Activated CD8-positive, alpha-beta memory T cell treated with anti-CD3 and anti-CD28 coated beads, Interleukin-2, amount 50 U/mL, for 24 hours (primary cell): ENCODE measurements around the gene PLD2.

Source experiments
- DNase-seq: peaks from one replicate; pipeline ENCODE4 v3.0.0-alpha.2; 2020; ENCODE audit errors: extremely low read depth

The PLD2 gene, protein sequence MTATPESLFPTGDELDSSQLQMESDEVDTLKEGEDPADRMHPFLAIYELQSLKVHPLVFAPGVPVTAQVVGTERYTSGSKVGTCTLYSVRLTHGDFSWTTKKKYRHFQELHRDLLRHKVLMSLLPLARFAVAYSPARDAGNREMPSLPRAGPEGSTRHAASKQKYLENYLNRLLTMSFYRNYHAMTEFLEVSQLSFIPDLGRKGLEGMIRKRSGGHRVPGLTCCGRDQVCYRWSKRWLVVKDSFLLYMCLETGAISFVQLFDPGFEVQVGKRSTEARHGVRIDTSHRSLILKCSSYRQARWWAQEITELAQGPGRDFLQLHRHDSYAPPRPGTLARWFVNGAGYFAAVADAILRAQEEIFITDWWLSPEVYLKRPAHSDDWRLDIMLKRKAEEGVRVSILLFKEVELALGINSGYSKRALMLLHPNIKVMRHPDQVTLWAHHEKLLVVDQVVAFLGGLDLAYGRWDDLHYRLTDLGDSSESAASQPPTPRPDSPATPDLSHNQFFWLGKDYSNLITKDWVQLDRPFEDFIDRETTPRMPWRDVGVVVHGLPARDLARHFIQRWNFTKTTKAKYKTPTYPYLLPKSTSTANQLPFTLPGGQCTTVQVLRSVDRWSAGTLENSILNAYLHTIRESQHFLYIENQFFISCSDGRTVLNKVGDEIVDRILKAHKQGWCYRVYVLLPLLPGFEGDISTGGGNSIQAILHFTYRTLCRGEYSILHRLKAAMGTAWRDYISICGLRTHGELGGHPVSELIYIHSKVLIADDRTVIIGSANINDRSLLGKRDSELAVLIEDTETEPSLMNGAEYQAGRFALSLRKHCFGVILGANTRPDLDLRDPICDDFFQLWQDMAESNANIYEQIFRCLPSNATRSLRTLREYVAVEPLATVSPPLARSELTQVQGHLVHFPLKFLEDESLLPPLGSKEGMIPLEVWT

DNA sequence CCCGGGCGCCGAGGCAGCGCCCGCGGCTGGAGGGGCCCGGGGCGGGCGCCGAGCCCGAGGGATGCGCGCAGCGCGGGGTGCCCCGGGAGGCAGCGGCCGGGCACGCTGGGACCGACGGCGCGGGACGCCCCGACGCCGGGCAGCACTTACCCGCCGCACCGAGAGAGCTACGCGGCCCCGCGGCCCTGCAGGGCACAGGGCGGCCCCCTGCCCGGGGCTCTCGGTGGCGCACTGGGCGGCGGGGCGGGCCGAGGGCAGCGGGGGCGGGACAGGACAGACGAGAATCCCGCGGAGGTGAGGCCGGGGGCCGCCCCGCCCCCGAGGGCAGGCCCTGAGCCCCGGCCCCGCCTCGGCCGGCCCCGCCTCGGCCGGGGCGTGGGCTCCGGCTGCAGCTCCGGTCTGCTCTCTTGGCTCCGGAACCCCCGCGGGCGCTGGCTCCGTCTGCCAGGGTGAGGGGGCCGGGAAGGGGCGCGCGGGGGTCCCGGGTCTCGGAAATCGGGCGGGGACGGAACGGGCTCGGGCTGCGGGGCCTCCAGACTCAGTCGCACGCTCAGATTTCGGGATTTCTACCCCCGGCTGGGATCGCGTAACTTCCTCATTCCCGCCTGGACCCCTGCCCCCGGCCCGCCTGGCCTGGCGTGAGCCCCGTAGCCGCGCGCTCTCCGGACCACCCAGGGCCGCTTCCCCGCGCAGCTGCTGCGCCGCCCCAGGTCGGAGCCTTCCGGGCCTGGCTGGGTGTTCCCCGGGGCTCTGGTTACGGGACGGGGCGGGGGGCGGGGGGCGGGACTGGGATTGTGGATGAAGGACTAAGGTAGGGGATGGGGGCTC, at the start of gene PLD2:
Gene PLD2 (plus strand): TSS at position 376 of the 828 bp plus-strand sequence. CDS start 621 bp downstream, outside the sequence.
- peak; percentile 38 for DNase-seq

DNA sequence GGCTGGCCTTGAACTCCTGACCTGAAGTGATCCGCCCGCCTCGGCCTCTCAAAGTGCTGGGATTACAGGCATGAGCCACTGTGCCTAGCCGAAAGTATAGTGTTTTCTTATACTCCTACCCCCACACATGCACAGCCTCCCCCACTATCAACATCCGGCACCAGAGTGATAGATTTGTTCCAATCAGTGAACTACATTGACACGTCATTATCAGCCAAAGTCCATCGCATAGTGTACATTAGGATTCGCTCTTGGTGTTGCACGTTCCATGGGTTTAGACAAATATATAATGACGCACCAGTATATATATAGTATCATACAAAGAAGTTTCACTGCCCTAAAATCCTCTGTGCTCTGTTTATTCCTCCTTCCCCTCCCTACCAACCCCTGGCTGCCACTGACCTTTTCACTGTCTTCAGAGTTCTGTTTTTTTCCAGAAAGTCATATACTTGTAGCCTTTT, 47.1 kb upstream of the PLD2 start:
- DNase-seq, result no peak

DNA sequence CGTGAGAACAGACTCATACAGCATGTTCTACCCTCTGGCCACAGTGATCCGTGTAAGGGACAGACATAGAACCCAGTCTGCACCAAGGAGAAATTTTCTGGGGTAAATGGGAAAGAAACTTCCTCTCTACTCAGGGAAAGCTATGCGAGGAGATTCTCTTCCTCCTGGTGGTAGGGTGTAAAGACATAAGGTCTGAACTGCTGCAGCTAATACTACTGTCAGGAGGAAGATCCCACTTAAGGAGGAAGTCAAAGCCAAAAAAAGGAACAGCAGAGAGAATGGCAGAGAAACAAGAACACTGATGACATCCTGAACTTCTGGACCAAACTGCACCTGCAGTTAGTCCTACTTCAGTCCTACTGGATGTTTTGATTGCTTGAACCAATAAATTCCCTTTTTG, 42.4 kb upstream of the PLD2 start:
- no peak for DNase-seq

DNA sequence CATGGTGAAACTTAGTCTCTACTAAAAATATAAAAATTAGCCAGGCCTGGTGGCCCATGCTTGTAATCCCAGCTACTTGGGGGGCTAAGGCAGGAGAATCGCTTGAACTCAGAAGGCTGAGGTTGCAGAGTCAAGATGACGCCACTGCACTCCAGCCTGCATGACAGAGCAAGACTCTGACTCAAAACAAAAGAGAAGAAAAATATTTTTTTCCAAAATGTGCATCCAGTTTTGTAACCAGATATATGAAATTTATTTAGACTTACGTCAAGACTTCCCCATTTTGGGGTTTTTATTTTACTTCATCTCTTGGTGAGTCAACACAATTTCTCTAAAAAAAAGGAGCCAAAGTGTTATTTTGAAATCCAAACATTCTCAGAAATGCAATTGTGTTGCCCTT, 40.8 kb upstream of the PLD2 start:
- no peak for DNase-seq

DNA sequence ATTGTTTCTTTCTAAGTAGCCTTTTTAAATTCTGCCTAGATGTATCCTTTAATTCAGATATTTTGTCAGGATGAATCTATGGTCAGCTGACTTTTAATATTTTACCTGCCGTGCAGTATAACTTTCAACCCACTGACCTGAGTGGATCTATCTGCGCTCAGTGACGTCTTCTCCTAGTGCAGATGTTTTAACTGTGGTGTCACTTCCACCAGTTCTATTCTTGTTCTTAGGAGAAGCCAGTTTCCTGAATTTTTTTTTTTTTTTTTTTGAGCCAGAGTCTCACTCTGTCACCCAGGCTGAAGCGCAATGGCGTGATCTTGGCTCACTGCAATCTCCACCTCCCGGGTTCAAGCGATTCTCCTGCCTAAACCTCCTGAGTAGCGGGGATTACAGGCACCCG, 40.2 kb upstream of the PLD2 start:
- no peak for DNase-seq

DNA sequence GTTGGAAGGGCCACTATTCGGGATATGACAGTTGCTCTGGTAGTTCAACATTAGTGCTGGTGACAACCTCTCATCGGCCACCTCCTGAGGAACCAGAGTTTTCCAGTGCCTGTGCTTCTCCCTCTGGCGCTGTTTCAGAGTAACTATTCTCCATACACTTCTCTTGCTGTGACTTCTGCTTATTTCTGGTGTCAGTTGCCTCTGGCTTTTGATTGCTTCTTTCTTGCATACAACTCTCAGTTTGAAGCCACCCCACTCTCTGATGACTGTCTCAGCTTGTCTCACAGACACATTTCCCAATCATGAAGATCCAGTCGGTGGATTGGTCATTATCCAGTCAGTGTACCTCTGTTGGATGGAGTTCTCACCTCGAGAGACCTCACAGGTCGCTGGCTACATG, 38.7 kb upstream of the PLD2 start:
- DNase-seq, result no peak

DNA sequence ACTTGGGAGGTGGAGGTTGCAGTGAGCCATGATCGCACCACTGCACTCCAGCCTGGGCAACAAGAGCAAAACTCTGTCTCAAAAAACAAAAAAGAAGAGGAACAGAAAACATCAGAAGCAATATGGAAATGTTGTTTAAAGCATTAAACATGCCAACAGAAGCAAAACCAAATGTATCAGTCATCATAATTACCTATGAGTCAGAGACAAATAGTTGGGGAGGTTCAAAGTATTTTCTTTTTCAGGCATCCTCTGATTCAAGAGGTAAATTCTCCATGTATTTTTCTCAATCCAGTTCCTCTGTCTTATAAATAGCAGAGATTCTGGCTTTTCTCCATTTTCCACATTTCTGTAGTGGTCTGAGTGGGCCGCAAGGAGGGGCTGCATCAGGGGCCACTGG, 37.3 kb upstream of the PLD2 start:
- no peak for DNase-seq

DNA sequence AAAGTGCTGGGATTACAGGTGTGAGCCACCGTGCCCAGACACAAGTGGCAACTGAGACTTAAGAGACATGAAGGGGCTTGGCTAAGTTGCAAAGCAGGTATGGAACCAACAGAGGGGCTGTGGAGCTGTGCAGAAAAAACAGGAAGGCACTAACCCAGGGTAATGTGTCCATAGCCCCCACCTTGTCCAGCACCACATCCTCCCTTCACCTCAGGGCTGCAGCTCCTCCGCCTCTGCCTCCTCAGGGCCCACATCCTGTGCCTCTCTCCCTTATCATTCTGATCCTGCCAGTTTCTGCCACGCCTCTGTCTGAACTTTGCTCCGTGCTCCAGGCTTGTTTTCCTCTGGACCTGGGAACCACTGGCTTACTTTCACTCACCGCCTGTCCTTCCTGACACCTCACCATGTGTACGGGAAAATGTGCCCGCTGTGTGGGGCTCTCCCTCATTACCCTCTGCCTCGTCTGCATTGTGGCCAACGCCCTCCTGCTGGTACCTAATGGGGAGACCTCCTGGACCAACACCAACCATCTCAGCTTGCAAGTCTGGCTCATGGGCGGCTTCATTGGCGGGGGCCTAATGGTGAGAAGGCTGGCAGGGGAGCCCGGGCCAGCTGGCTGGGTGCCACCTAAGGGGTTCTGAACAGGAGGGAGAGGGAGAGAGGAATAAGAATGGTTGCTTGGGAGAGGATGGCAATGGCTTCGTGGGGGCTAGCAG, 35.3 kb upstream of the PLD2 start, which contains the start of gene TM4SF5:
Gene TM4SF5 (plus strand): TSS at position 368 of the 716 bp plus-strand sequence. CDS start 37 bp downstream, at position 405.
- no peak for DNase-seq

DNA sequence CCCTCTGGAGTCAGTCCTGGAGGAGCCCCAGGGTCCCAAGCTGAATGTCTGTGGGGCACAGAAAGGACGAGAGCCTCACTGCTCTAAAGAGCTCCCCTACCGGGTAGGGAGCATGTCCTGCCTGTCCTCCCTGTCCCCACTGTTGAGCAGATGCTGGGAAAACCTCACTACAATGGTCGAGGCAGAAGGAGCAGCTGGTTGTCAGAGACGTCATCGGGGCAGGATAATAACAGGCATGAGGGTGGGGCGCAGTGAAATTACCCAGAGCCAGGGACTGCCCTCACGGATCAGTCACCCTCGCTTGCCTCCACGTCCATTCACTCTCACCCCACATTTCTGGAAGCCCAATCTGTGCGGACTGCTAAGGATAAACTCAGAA, 34.7 kb upstream of the PLD2 start:
- DNase-seq, result no peak

DNA sequence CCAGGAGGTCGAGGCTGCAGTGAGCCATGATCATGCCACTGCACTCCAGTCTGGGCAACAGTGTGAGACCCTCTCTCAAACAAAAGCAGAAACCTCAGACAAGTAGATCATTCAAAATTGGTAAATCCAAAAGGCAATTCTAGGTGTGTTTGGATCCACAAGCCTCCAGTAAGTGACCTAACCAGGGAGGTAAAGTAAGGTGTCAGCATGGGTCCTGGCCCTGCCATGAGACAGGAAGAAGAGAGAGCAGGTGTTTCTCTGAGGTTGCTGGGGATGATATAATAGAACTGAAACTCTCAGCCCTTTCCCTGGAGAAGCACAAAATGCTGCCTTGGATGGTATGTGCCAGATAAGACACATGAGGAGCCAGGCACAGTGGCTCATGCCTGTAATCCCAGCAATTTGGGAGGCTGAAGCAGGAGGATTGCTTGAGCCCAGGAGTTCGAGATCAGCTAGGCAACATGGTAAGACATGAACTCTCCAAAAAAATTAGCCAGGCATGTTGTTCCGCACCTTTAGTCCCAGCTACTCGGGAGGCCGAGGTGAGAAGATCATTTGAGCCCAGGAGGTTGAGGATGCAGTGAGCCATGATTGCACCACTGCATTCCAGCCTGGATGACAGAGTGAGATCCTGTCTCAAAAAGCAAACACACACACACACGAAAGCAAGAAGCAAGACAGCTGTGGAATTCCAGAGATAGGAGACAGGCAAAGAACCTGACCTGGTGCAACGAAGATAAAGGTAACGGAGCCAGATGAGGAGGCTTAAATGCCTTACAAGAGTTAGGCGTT, 28.8 kb upstream of the PLD2 start:
- no peak for DNase-seq

DNA sequence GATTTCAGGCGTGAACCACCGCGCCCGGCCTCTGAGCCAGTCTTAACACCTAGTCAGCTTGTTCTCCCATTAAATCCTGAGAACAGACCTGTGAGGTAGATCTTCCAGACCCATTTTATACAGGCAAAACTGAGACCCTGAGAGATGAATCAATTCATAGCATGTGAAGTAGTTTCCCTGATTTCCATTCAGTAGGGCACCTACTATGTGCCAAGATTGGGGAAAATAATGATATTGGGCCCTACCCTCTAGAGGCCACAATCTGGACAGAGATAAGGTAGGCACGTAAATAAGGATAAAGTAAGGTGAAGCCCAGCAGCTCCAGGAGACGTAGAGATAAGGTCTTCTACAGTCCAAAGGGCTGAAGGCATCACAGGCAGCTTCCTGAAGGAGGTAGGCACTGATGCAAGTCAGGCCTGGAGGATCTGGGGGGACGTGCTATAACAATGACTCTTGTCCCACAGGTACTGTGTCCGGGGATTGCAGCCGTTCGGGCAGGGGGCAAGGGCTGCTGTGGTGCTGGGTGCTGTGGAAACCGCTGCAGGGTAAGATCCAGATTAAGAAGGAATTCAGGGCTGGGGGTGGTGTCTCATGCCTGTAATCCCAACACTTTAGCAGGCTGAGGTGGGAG, 26.5 kb upstream of the PLD2 start:
- DNase-seq, result no peak

DNA sequence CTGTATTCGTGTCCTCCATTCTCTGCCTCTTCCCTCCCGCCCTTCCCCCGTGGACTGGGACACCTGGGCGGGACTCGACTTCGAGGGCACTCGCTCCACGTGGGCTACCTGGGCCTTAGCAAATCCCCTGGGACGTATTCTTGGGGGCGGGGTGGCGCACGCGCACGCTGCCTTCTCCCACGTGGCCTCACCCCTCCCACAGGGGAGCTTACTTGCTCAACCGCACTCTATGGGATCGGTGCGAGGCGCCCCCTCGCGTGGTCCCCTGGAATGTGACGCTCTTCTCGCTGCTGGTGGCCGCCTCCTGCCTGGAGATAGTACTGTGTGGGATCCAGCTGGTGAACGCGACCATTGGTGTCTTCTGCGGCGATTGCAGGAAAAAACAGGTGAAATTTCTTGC, 24.3 kb upstream of the PLD2 start:
- no peak for DNase-seq

DNA sequence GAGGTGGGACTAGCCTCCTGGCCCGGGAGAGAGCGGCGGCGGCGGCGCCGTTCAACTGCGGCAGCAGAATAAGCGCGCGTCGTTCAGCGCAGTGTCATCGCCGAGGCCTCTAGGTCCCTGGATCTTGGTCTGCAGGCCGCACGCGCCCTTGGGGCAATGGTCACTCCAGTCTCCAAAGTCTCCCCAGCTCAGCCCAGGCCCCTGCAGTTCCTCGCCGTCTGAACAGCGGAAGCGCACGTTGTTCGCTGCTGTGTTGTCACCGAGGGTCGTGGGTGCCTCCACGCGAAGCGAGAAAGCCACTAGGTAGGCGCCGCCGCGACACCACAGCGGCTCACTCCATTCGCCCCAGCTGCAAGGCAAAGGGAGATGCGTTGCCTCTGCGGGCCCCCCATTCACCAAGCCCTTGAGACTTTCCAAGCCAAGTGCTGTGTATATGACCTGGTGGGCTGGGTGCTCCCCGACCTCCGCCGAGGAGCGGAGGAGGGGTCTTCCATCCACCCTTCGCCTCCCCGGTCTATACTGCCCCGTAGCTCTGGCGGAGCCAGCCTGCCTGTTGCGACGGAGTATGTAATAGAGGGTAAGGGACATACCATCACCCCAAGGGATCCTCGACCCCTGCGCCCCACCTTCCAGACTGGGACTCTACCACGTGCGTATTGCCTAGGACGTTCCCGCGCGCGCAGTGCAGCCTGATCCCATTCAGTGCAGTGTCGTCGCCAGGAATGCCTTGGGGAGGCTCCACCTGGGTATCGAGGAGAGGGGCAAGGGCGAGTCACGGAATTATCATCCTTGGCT, 21.4 kb upstream of the PLD2 start:
- no peak for DNase-seq

DNA sequence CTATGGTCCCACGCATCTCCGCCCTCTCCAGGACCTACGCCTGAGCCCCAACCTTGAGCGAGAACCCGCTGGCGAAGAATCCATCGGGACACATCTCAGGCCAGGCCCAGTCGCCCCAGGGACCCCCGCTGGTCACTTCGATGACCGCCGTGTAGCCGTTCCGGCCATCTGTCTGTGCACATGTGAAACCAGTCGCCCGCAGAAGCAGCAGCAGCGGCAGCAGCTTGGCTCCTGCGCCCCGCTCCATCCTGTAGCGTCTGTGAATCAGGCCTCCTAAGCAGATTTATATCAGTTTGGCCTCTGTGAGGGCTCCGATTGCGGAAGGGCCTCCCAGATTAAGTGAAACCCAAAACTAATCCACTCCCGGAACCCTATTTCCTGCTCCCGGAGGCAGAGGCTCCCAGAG, 20.8 kb upstream of the PLD2 start, which contains the start of gene VMO1:
Gene VMO1 (minus strand): TSS at position 259 of the 406 bp plus-strand sequence. CDS start 12 bp downstream, at position 247.
- DNase-seq, result no peak

DNA sequence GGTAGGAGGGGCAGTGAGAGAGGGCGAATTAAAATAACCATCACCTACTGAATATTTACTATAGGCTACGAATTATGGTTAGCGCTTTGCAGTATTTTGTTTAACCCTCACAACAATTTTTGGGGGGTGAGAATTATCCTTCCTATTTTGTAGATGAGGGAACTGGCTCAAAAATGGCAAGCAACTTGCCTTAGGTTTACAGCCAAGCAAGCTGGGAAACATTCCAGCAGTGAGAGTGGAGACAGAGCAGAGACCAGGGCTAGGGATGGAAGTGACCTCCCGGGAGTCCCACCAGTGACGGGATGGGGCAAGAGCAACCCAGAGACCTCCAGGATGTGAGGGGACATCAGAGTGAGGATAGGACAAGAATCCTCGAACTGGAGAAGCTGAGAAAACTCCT, 20.4 kb upstream of the PLD2 start:
- DNase-seq, result no peak

DNA sequence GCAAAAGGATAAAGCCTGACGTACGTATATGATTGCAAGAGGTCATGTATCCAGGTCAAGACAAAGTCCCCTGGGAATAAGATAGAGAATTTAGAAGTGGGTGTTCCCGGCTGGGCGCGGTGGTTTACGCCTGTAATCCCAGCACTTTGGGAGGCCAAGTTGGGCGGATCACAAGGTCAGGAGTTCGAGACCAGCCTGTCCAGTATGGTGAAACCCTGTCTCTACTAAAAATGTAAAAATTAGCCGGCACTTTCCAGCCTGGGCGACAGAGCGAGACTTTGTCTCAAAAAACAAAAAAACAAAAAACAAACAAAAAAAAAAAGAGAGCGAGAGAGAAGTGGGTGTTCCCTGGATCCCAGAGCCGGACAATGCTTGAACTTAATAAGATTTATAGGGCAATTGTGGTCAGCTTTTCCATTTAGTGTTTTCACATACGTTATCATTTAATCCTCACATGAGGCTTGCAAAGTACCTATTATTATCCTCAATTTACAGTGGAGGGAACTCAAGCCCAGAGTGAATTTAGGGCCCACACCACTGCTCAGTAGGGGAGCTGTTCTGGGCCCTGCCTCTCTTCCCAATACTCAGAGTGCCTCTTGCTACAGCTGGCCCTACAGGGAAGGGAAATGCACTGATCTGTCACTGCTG, 18.7 kb upstream of the PLD2 start:
- no peak for DNase-seq

DNA sequence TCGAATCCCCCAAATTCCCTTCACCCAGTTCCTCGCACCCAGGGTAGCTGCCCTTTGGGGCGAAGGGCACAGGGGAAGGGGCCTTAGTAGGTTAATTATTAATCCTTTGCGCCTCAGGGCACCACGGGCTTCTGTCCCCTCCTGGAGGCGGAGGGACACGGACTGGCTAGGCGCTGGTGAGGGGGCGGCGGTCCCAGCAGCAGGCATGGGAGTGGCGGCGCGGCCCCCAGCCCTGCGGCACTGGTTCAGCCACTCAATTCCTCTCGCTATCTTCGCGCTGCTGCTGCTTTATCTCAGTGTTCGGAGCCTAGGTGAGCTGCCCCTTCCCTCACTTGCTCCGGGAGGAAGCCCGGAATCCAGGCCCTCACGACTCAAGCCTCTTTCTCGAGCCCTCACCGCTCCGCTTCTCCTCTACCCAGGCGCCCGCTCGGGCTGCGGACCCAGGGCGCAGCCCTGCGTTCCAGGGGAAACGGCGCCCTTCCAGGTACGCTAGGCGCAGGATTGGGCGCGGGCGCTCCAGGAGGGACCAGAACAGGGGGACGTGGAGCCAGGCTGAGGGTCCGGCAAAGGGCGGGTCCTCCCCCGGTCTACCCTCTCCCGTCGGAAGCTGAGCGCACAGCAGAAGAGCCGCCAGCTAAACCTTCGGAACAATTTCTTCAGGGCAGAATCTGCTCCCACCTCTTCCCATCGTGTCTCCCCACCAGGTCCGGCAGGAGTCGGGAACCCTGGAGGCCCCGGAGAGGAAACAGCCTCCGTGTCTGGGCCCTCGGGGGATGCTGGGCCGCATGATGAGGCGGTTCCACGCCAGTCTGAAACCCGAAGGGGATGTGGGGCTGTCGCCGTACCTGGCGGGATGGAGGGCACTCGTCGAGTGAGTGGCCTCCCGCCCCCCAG, 17.9 kb upstream of the PLD2 start, which contains the start of gene GLTPD2:
Gene GLTPD2 (plus strand): TSS at position 158 of the 894 bp plus-strand sequence. CDS start 48 bp downstream, at position 206.
- DNase-seq, result no peak
